Left ventricle myocardium inferior (tissue), 1 donor: ENCODE data around the gene SECTM1. TPM values are rescaled to one million over a fixed set of nuclear protein-coding genes. Genes with fewer than 3 reads are reported as not detected.
"Not testable (repeated sequence)": the region's sequence is repeated elsewhere in the genome, so short reads cannot be mapped to it uniquely, and the experiment has no call there.

ENCODE experiments used
- DNase-seq: peaks from one replicate; pipeline ENCODE4 v3.0.0-alpha.2; 2020
- H3K27ac ChIP-seq: fragments of 200-600 bp; replicated peaks from 2 replicates; pipeline ENCODE4 v1.8.0; 2021
- H3K27me3 ChIP-seq: fragments of 200-600 bp; 2 replicates; pipeline ENCODE4 v1.8.0; 2021; ENCODE audit warnings: low read depth
- H3K36me3 ChIP-seq: fragments of 200-600 bp; 2 replicates; pipeline ENCODE4 v1.8.0; 2021
- H3K4me1 ChIP-seq: fragments of 200-600 bp; 2 replicates; pipeline ENCODE4 v1.8.0; 2021
- H3K4me3 ChIP-seq: fragments of 200-600 bp; 2 replicates; pipeline ENCODE4 v1.8.0; 2021; ENCODE audit warnings: mild to moderate bottlenecking, moderate library complexity
- H3K9me3 ChIP-seq: fragments of 200-600 bp; replicated peaks from 2 replicates; pipeline ENCODE4 v1.8.0; 2021
- CTCF ChIP-seq: fragments of 200-600 bp; IDR thresholded peaks from 2 replicates; pipeline ENCODE4 v1.8.0; 2021; ENCODE audit warnings: antibody characterized with exemption, mild to moderate bottlenecking, borderline replicate concordance
- intact Hi-C: fragments of 100-400 bp; cut with micrococcal nuclease; formaldehyde crosslinking; loops from one replicate; pipeline ENCODE4 v1.11.0; 2022
- long read RNA-seq: library from polyadenylated mRNA; unstranded; transcript quantifications from one replicate; pipeline ENCODE4 v2.0.0, GENCODE V29; 2021
- total RNA-seq: library from RNA; stranded (reverse); fragmentation: NEBNext Ultra II Directional; extraction: Animal tissue kit (Norgen Biotek cat#: 25700); gene quantifications from one replicate; pipeline ENCODE4 v1.2.1, GENCODE V29; 2021
- donor health status: DM: no; HTN: yes; CAD: no; lungs with severe emphysema.

SECTM1 gene
- 3.9 TPM for total RNA-seq
- long read RNA-seq, partial matches to known transcripts: 0 of 1 reads
- long read RNA-seq, other reads (novel, unspliced or antisense): 0 of 1 reads

GRCh38 chr17:82333279-82334171, at the start of gene SECTM1:
TSS of gene SECTM1 (minus strand) at chr17:82333766. CDS start at chr17:82327240, 6,526 bp downstream.
- peak within 1 kb of the TSS; percentile 83 for H3K27ac ChIP-seq
- TF ChIP-seq CTCF: no peak
- peak; percentile 66 for DNase-seq
- peaks cover 51% of the 10 kb centered on the region for H3K27me3 ChIP-seq
- intact Hi-C loops: no loop called here
- H3K36me3 ChIP-seq: no peaks in the 10 kb centered on the region
- H3K9me3 ChIP-seq: no peaks in the 10 kb centered on the region
- H3K4me1 ChIP-seq: peaks cover 58% of the 10 kb centered on the region
- peak within 1 kb of the TSS; percentile 70 for H3K4me3 ChIP-seq

GRCh38 chr17:82382933-82383255, 49.3 kb upstream of the SECTM1 start:
- TF ChIP-seq CTCF: no peak
- Histone ChIP-seq H3K4me1 (peaks cover 40% of the 10 kb centered on the region), H3K4me3 (no peak overlapping the region), H3K27ac (no peak overlapping the region), H3K9me3 (no peaks in the 10 kb centered on the region), H3K27me3 (peaks cover 75% of the 10 kb centered on the region), H3K36me3 (no peaks in the 10 kb centered on the region)
- no peak for DNase-seq
- intact Hi-C loops: no loop called here

- H3K36me3 ChIP-seq, H3K9me3 ChIP-seq, intact Hi-C loops, H3K4me3 ChIP-seq, DNase-seq, H3K27ac ChIP-seq: not testable (repeated sequence)
- H3K27me3 ChIP-seq: peaks cover 79% of the 10 kb centered on the region
- peaks cover 40% of the 10 kb centered on the region for H3K4me1 ChIP-seq
These were observed 48.8 kb upstream of the SECTM1 start for GRCh38 chr17:82382220-82382932.

GRCh38 chr17:82381703-82382009, 48.1 kb upstream of the SECTM1 start:
- H3K9me3 ChIP-seq, H3K4me3 ChIP-seq, H3K36me3 ChIP-seq, H3K27ac ChIP-seq, intact Hi-C loops, DNase-seq: not testable (repeated sequence)
- Histone ChIP-seq H3K4me1 (peaks cover 34% of the 10 kb centered on the region), H3K27me3 (peaks cover 72% of the 10 kb centered on the region)

- H3K4me3 ChIP-seq: no peak overlapping the region
- no peak for TF ChIP-seq CTCF
These were observed 47.5 kb upstream of the SECTM1 start for GRCh38 chr17:82380860-82381702.

GRCh38 chr17:82378741-82379021, 45.1 kb upstream of the SECTM1 start:
- DNase-seq: no peak
- H3K36me3 ChIP-seq: no peaks in the 10 kb centered on the region
- no peak overlapping the region for H3K27ac ChIP-seq
- peaks cover 73% of the 10 kb centered on the region for H3K27me3 ChIP-seq
- H3K4me1 ChIP-seq: peaks cover 7% of the 10 kb centered on the region
- no peak for TF ChIP-seq CTCF
- H3K4me3 ChIP-seq: no peak overlapping the region
- no peaks in the 10 kb centered on the region for H3K9me3 ChIP-seq
- intact Hi-C loops: no loop called here

More at GRCh38 chr17:82380860-82381702, 47.5 kb upstream of the SECTM1 start:
- Histone ChIP-seq H3K4me1 (peaks cover 29% of the 10 kb centered on the region), H3K36me3 (no peaks in the 10 kb centered on the region), H3K27me3 (peaks cover 73% of the 10 kb centered on the region), H3K9me3 (no peaks in the 10 kb centered on the region), H3K27ac (no peak overlapping the region)
- DNase-seq: no peak
- intact Hi-C loops: no loop called here
